Body of pancreas (tissue), 4 donors: ENCODE measurements around the gene POC1A. TPM values are rescaled to one million over a fixed set of nuclear protein-coding genes. Genes with fewer than 3 reads are reported as not detected.

ENCODE experiments used
- ATAC-seq: fragments of 150-250 bp; one replicate; pipeline ENCODE4 v1.9.1; 2016
- DNase-seq, 4 donors: peaks; one replicate each; pipeline ENCODE4 v3.0.0-alpha.2; 2019
- H3K27ac ChIP-seq, 4 donors: fragments of 200-600 bp; sonication (generic); 1 replicate in 3 of 4; 2 replicates in 1 of 4; pipeline versions ENCODE4 v1.5.1 to v1.6.1; 2016 to 2019; ENCODE audit warnings: mild to moderate bottlenecking in 1 of 4, mixed read lengths in 1 of 4, moderate library complexity in 1 of 4
- H3K27me3 ChIP-seq, 2 donors: fragments of 200-600 bp; sonication (generic); one replicate each; pipeline ENCODE4 v1.6.0; 2016; ENCODE audit warnings: mild to moderate bottlenecking in 1 of 2
- H3K36me3 ChIP-seq, 2 donors: fragments of 200-600 bp; sonication (generic); replicated peaks in 1 of 2; 2 replicates each; pipeline ENCODE4 v1.5.1; 2016; ENCODE audit warnings: low read depth in 2 of 2; ENCODE audit not compliant: insufficient read depth in 1 of 2
- H3K4me1 ChIP-seq: fragments of 200-600 bp; sonication (generic); one replicate; pipeline ENCODE4 v1.6.0; 2016
- H3K4me3 ChIP-seq, 2 donors: fragments of 200-600 bp; sonication (generic); 1 replicate in 1 of 2; 2 replicates in 1 of 2; pipeline ENCODE4 v1.5.1; 2016 to 2019
- H3K9me3 ChIP-seq, 3 donors: fragments of 200-600 bp; sonication (generic); 1 replicate in 2 of 3; 2 replicates in 1 of 3; pipeline ENCODE4 v1.5.1; 2016
- CTCF ChIP-seq, 7 experiments: fragments of 450-650 bp in 4 of 7; fragments of 200-600 bp in 3 of 7; sonication (generic) in 3 of 7; IDR thresholded peaks; one replicate each; pipeline ENCODE4 v1.5.1; 2016 to 2019; ENCODE audit warnings: antibody characterized with exemption in 7 of 7
- POLR2A ChIP-seq, 3 donors: fragments of 450-650 bp; IDR thresholded peaks; one replicate each; pipeline ENCODE4 v1.6.1; 2016; ENCODE audit warnings: antibody characterized with exemption in 3 of 3, mild to moderate bottlenecking in 2 of 3
- WGBS, 2 donors: methylation state at CpG; one replicate each; pipeline ENCODE4 v1.1.5; 2017; 5-methylcytosine and 5-hydroxymethylcytosine counted together
- intact Hi-C: fragments of 100-400 bp; cut with DNase I; formaldehyde crosslinking; loops from one replicate; pipeline ENCODE4 v1.15.1; 2023
- total RNA-seq, 2 donors: library from RNA; depleted of rRNA; stranded (reverse); fragments of >200 nt; gene quantifications; one replicate each; pipeline ENCODE4 v1.1.0, GENCODE V29; 2016

Gene POC1A
- total RNA-seq, 2 donors from 2014 or later: 0.26 to 3.3 TPM

- Histone ChIP-seq H3K4me3 (no peak overlapping the region), H3K4me1 (no peaks in the 10 kb centered on the region), H3K27me3 (no peaks in the 10 kb centered on the region), H3K9me3 (no peaks in the 10 kb centered on the region), H3K36me3 (no peaks in the 10 kb centered on the region), H3K27ac (no peak overlapping the region)
- WGBS, 2 donors: 57 to 63% methylated on average over 4 of the region's 4 CpGs
- ATAC-seq: no peak
- intact Hi-C loops: no loop called here
- no peak for DNase-seq
- TF ChIP-seq CTCF (IDR thresholded peaks at IDR 0.05): no peak
- TF ChIP-seq POLR2A (IDR thresholded peaks at IDR 0.05): no peak
Observed at GRCh38 chr3:52026041-52026440, 128.2 kb downstream of the POC1A start.

- no peak overlapping the region for H3K27ac ChIP-seq
- H3K27me3 ChIP-seq: no peaks in the 10 kb centered on the region
- 70 to 76% methylated on average over 5 to 7 of the region's 7 CpGs for WGBS, 2 donors
- no peaks in the 10 kb centered on the region for H3K9me3 ChIP-seq
- TF ChIP-seq POLR2A (IDR thresholded peaks at IDR 0.05) (no peak), CTCF (IDR thresholded peaks at IDR 0.05) (no peak)
- DNase-seq: no peak
- no peaks in the 10 kb centered on the region for H3K36me3 ChIP-seq
- H3K4me1 ChIP-seq: no peaks in the 10 kb centered on the region
- no peak for ATAC-seq
- intact Hi-C loops: no loop called here
- H3K4me3 ChIP-seq: no peak overlapping the region
Observed at GRCh38 chr3:52025453-52025852, 128.8 kb downstream of the POC1A start.

Other genes with a start within 250 kb of the POC1A start
- 10 to 100 TPM in 1 of 2 donors, 1 to 10 TPM in 1; 8.0 to 13.2 TPM for gene RRP9, start 212.5 kb downstream of the POC1A start, total RNA-seq
- gene PARP3, start 212.1 kb downstream of the POC1A start, total RNA-seq: 10 to 100 TPM in 1 of 2 donors, 1 to 10 TPM in 1; 4.2 to 18.8 TPM
- gene GPR62, start 199.0 kb downstream of the POC1A start, total RNA-seq: not detected
- gene PCBP4, start 187.0 kb downstream of the POC1A start, total RNA-seq: 10 to 100 TPM; 16.6 to 24.7 TPM
- gene ABHD14B, start 180.4 kb downstream of the POC1A start, total RNA-seq: 10 to 100 TPM; 35.9 to 54.5 TPM
- gene ABHD14A, start 179.4 kb downstream of the POC1A start, total RNA-seq: 10 to 100 TPM; 15.5 to 16.1 TPM
- 10 to 100 TPM; 31.1 to 40.2 TPM for gene ACY1, start 170.9 kb downstream of the POC1A start, total RNA-seq
- gene RPL29, start 158.5 kb downstream of the POC1A start, total RNA-seq: 100 to 1,000 TPM; 370 to 792 TPM
- 1 to 10 TPM; 2.6 to 3.3 TPM for gene DUSP7, start 97.9 kb downstream of the POC1A start, total RNA-seq
- 10 to 100 TPM; 13.5 to 63.6 TPM for gene ALAS1, start 43.7 kb upstream of the POC1A start, total RNA-seq
- under 1 TPM in 1 of 2 donors, not detected in 1; 0.26 TPM for gene TLR9, start 71.2 kb upstream of the POC1A start, total RNA-seq
- 10 to 100 TPM; 26.7 to 35.8 TPM for gene TWF2, start 84.7 kb upstream of the POC1A start, total RNA-seq
- gene PPM1M, start 91.3 kb upstream of the POC1A start, total RNA-seq: 10 to 100 TPM in 1 of 2 donors, 1 to 10 TPM in 1; 6.9 to 15.3 TPM
- 10 to 100 TPM; 19.1 to 21.5 TPM for gene WDR82, start 124.2 kb upstream of the POC1A start, total RNA-seq
- gene GLYCTK, start 133.4 kb upstream of the POC1A start, total RNA-seq: 10 to 100 TPM in 1 of 2 donors, 1 to 10 TPM in 1; 5.4 to 25.4 TPM
- 10 to 100 TPM in 1 of 2 donors, 1 to 10 TPM in 1; 6.0 to 14.8 TPM for gene DNAH1, start 161.9 kb upstream of the POC1A start, total RNA-seq